ENCODE data around the gene PRDM9.
"Not testable (repeated sequence)": the region's sequence is repeated elsewhere in the genome, so short reads cannot be mapped to it uniquely, and the experiment has no call there.

PRDM9 gene

GRCh38 chr5:23507278-23507685 lies at the start of gene PRDM9:
PRDM9 (plus strand) TSS chr5:23507609; CDS start chr5:23509034, 1,425 bp downstream.
- DNase-seq: peak; percentile 97 to 98

- DNase-seq: no peak
These were observed 49.6 kb upstream of the PRDM9 start for GRCh38 chr5:23457780-23458179.

- no peak for DNase-seq
These were observed 48.2 kb upstream of the PRDM9 start for GRCh38 chr5:23459214-23459613.

GRCh38 chr5:23461576-23461975 lies 45.8 kb upstream of the PRDM9 start:
- DNase-seq: no peak

- DNase-seq: peak; percentile 37 to 51
These were observed 41.0 kb upstream of the PRDM9 start for GRCh38 chr5:23466401-23466912.

- DNase-seq: no peak
These were observed 38.8 kb upstream of the PRDM9 start for GRCh38 chr5:23468658-23469057.

- no peak for DNase-seq
These were observed 33.5 kb upstream of the PRDM9 start for GRCh38 chr5:23473915-23474314.

- DNase-seq: no peak
These were observed 33.1 kb upstream of the PRDM9 start for GRCh38 chr5:23474315-23474714.

GRCh38 chr5:23476580-23476979 lies 30.8 kb upstream of the PRDM9 start:
- DNase-seq: no peak

GRCh38 chr5:23482642-23483041 lies 24.8 kb upstream of the PRDM9 start:
- DNase-seq: no peak

GRCh38 chr5:23483090-23483489 lies 24.3 kb upstream of the PRDM9 start:
- no peak for DNase-seq

GRCh38 chr5:23484096-23484495 lies 23.3 kb upstream of the PRDM9 start:
- DNase-seq: no peak

- not testable (repeated sequence) for DNase-seq
These were observed 21.2 kb upstream of the PRDM9 start for GRCh38 chr5:23486227-23486626.

GRCh38 chr5:23490993-23491392 lies 16.4 kb upstream of the PRDM9 start:
- DNase-seq: no peak

- DNase-seq: no peak
These were observed 12.9 kb upstream of the PRDM9 start for GRCh38 chr5:23494558-23494957.

GRCh38 chr5:23496576-23496975 lies 10.8 kb upstream of the PRDM9 start:
- no peak for DNase-seq

- peak; percentile 44 to 81 for DNase-seq
These were observed 826 bp upstream of the PRDM9 start for GRCh38 chr5:23506329-23507236.

GRCh38 chr5:23510434-23510833 lies 3.0 kb downstream of the PRDM9 start:
- DNase-seq: not testable (repeated sequence)

GRCh38 chr5:23522553-23522952 lies 15.1 kb downstream of the PRDM9 start:
- no peak for DNase-seq

- no peak for DNase-seq
These were observed 15.6 kb downstream of the PRDM9 start for GRCh38 chr5:23523031-23523430.

GRCh38 chr5:23523998-23524397 lies 16.6 kb downstream of the PRDM9 start:
- DNase-seq: no peak

GRCh38 chr5:23525751-23526150 lies 18.3 kb downstream of the PRDM9 start:
- no peak for DNase-seq

GRCh38 chr5:23526616-23527015 lies 19.2 kb downstream of the PRDM9 start:
- DNase-seq: peak in 1 of 2 experiments; percentile 22

- peak in 1 of 2 experiments; percentile 38 for DNase-seq
These were observed 20.0 kb downstream of the PRDM9 start for GRCh38 chr5:23527216-23527920.
